ENCODE measurements around the gene SLC22A7.

The SLC22A7 gene

DNA sequence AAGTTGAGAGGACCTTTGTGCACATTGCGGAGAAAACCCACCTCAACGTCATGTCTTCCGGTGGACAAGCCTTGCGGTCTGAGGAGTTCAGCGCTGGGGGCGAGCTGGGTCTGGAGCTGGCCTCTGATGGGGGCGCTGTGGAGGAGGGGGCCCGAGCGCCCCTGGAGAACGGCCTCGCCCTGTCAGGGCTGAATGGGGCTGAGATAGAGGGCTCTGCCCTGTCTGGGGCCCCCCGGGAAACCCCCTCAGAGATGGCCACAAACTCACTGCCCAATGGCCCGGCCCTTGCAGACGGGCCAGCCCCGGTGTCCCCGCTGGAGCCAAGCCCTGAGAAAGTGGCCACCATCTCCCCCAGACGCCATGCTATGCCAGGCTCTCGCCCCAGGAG is 14.6 kb upstream of the SLC22A7 start:
- no peak overlapping the region for H3K4me3 ChIP-seq (ENCODE audit: low read depth, low read length)
- H3K36me3 ChIP-seq = no peaks in the 10 kb centered on the region
- no peaks in the 10 kb centered on the region for H3K9me3 ChIP-seq (ENCODE audit: severe bottlenecking)
- no peak overlapping the region for H3K27ac ChIP-seq
- TF ChIP-seq CTCF (IDR thresholded peaks at IDR 0.05; ENCODE audit: low read depth, low read length) = no peak
- no peak for DNase-seq
- H3K27me3 ChIP-seq (ENCODE audit: insufficient read depth, low read depth, severe bottlenecking) = no peaks in the 10 kb centered on the region

- Histone ChIP-seq H3K9me3 (ENCODE audit: severe bottlenecking) (no peaks in the 10 kb centered on the region), H3K27ac (no peak overlapping the region), H3K4me3 (ENCODE audit: low read depth, low read length) (no peak overlapping the region), H3K27me3 (ENCODE audit: insufficient read depth, low read depth, severe bottlenecking) (no peaks in the 10 kb centered on the region), H3K36me3 (no peaks in the 10 kb centered on the region)
- no peak for TF ChIP-seq CTCF (IDR thresholded peaks at IDR 0.05; ENCODE audit: low read depth, low read length)
- no peak for DNase-seq
Measured at GRCh38 chr6:43283905-43284304, 14.2 kb upstream of the SLC22A7 start.

- no peaks in the 10 kb centered on the region for H3K27me3 ChIP-seq (ENCODE audit: insufficient read depth, low read depth, severe bottlenecking)
- no peak overlapping the region for H3K27ac ChIP-seq
- no peak for TF ChIP-seq CTCF (IDR thresholded peaks at IDR 0.05; ENCODE audit: low read depth, low read length)
- H3K4me3 ChIP-seq (ENCODE audit: low read depth, low read length) = no peak overlapping the region
- H3K36me3 ChIP-seq = no peaks in the 10 kb centered on the region
- DNase-seq = no peak
- H3K9me3 ChIP-seq (ENCODE audit: severe bottlenecking) = no peaks in the 10 kb centered on the region
Measured at GRCh38 chr6:43284991-43285781, 12.9 kb upstream of the SLC22A7 start.

DNA sequence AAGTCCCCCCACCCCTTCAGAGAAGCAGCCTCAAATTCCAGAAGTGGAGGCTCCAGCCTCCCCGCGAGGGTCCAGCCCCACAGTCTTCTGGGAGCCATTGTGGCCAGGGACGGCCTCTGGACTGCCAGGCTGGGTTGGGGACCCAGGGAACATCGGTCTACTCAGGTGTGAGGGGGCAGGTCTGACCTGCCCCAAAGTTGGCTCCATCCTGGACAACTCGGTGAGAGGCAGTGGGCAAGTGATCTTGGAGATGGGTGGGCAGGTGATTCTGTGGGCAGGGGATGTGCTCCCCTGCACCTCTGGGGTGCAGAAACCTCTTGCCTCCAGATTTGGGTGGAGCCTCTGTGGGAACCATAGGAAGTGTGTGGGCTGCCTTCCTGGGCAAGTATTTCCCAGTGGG is 12.2 kb upstream of the SLC22A7 start:
- no peak overlapping the region for H3K27ac ChIP-seq
- H3K4me3 ChIP-seq (ENCODE audit: low read depth, low read length) = no peak overlapping the region
- H3K9me3 ChIP-seq (ENCODE audit: severe bottlenecking) = no peaks in the 10 kb centered on the region
- TF ChIP-seq CTCF (IDR thresholded peaks at IDR 0.05; ENCODE audit: low read depth, low read length) = no peak
- no peak for DNase-seq
- no peaks in the 10 kb centered on the region for H3K36me3 ChIP-seq
- H3K27me3 ChIP-seq (ENCODE audit: insufficient read depth, low read depth, severe bottlenecking) = no peaks in the 10 kb centered on the region

- no peaks in the 10 kb centered on the region for H3K27me3 ChIP-seq (ENCODE audit: insufficient read depth, low read depth, severe bottlenecking)
- no peaks in the 10 kb centered on the region for H3K36me3 ChIP-seq
- no peak for TF ChIP-seq CTCF (IDR thresholded peaks at IDR 0.05; ENCODE audit: low read depth, low read length)
- no peak overlapping the region for H3K27ac ChIP-seq
- no peaks in the 10 kb centered on the region for H3K9me3 ChIP-seq (ENCODE audit: severe bottlenecking)
- DNase-seq = no peak
- H3K4me3 ChIP-seq (ENCODE audit: low read depth, low read length) = no peak overlapping the region
Measured at GRCh38 chr6:43286456-43286979, 11.5 kb upstream of the SLC22A7 start.

Data from WERI-Rb-1 (cell line).